GM19043 (cell line): Measurements from ENCODE around the gene NECTIN1.

Source experiments
- ATAC-seq: cut with Tn5 transposase; IDR thresholded peaks from one replicate; pipeline ENCODE4 v1.9.1; 2021; ENCODE audit warnings: low read depth; ENCODE audit not compliant: unreplicated experiment

The NECTIN1 gene

GRCh38 chr11:119645018-119645417 lies 84.0 kb downstream of the NECTIN1 start:
- ATAC-seq, result no peak

- ATAC-seq, result no peak
Measured at GRCh38 chr11:119644502-119644901, 84.5 kb downstream of the NECTIN1 start.

GRCh38 chr11:119643876-119644225 lies 85.1 kb downstream of the NECTIN1 start:
- no peak for ATAC-seq

- ATAC-seq, result no peak
Measured at GRCh38 chr11:119643212-119643875, 85.7 kb downstream of the NECTIN1 start.

GRCh38 chr11:119641983-119642745 lies 86.8 kb downstream of the NECTIN1 start:
- no peak for ATAC-seq

GRCh38 chr11:119640541-119640940 lies 88.5 kb downstream of the NECTIN1 start:
- no peak for ATAC-seq

- no peak for ATAC-seq
Measured at GRCh38 chr11:119639642-119640205, 89.3 kb downstream of the NECTIN1 start.

- ATAC-seq, result no peak
Measured at GRCh38 chr11:119638851-119639250, 90.1 kb downstream of the NECTIN1 start.

- no peak for ATAC-seq
Measured at GRCh38 chr11:119637481-119637880, 91.5 kb downstream of the NECTIN1 start.

- no peak for ATAC-seq
Measured at GRCh38 chr11:119635776-119636175, 93.2 kb downstream of the NECTIN1 start.

- ATAC-seq, result no peak
Measured at GRCh38 chr11:119635041-119635740, 93.8 kb downstream of the NECTIN1 start.

- no peak for ATAC-seq
Measured at GRCh38 chr11:119634301-119634700, 94.7 kb downstream of the NECTIN1 start.

GRCh38 chr11:119629834-119630624 lies 99.0 kb downstream of the NECTIN1 start:
- ATAC-seq, result no peak

- no peak for ATAC-seq
Measured at GRCh38 chr11:119629085-119629484, 99.9 kb downstream of the NECTIN1 start.

- ATAC-seq, result no peak
Measured at GRCh38 chr11:119627286-119627685, 101.7 kb downstream of the NECTIN1 start.

- ATAC-seq, result no peak
Measured at GRCh38 chr11:119626871-119627270, 102.1 kb downstream of the NECTIN1 start.

- no peak for ATAC-seq
Measured at GRCh38 chr11:119626197-119626841, 102.7 kb downstream of the NECTIN1 start.

- ATAC-seq, result no peak
Measured at GRCh38 chr11:119625206-119625978, 103.6 kb downstream of the NECTIN1 start.

GRCh38 chr11:119624629-119625028 lies 104.4 kb downstream of the NECTIN1 start:
- ATAC-seq, result no peak
